Loucy (cell line): ENCODE data around the gene TTC9B.

Source experiments
- H2AFZ ChIP-seq: fragments of 200-600 bp; sonication (generic); 2 replicates; pipeline ENCODE4 v1.6.0; 2016; ENCODE audit warnings: antibody characterized with exemption, mild to moderate bottlenecking, low read length, moderate library complexity
- H3F3A ChIP-seq: fragments of 200-600 bp; 2 replicates; pipeline ENCODE4 v1.6.0; 2016; ENCODE audit warnings: antibody characterized with exemption, low read depth, mild to moderate bottlenecking
- H3K27me3 ChIP-seq: fragments of 200-600 bp; sonication (generic); 2 replicates; pipeline ENCODE4 v1.6.1; 2014; ENCODE audit warnings: low read length, mild to moderate bottlenecking; ENCODE audit not compliant: insufficient read depth, poor library complexity, severe bottlenecking
- H3K36me3 ChIP-seq: fragments of 200-600 bp; sonication (generic); 2 replicates; pipeline ENCODE4 v1.6.1; 2016; ENCODE audit warnings: low read length; ENCODE audit not compliant: insufficient read depth
- H3K4me1 ChIP-seq: fragments of 200-600 bp; sonication (generic); 2 replicates; pipeline ENCODE4 v1.5.1; 2014; ENCODE audit warnings: low read length, mild to moderate bottlenecking; ENCODE audit not compliant: insufficient read depth, poor library complexity, severe bottlenecking
- H3K4me2 ChIP-seq: fragments of 200-600 bp; sonication (generic); 2 replicates; pipeline ENCODE4 v1.6.0; 2014; ENCODE audit warnings: antibody characterized with exemption, low read length, low read depth, mild to moderate bottlenecking; ENCODE audit not compliant: poor library complexity, severe bottlenecking
- H3K4me3 ChIP-seq: fragments of 200-600 bp; sonication (generic); 2 replicates; pipeline ENCODE4 v1.5.1; 2014; ENCODE audit warnings: low read length, mild to moderate bottlenecking, mixed read lengths; ENCODE audit not compliant: poor library complexity, severe bottlenecking
- H3K79me2 ChIP-seq: fragments of 200-600 bp; sonication (generic); 2 replicates; pipeline ENCODE4 v1.6.1; 2014; ENCODE audit warnings: low read length; ENCODE audit not compliant: insufficient read depth
- H3K9ac ChIP-seq: fragments of 200-600 bp; sonication (generic); 2 replicates; pipeline ENCODE4 v1.6.0; 2014; ENCODE audit warnings: mild to moderate bottlenecking, low read depth, low read length, moderate library complexity; ENCODE audit not compliant: poor library complexity, severe bottlenecking
- H3K9me2 ChIP-seq: fragments of 200-600 bp; sonication (generic); replicated peaks from 2 replicates; pipeline ENCODE4 v1.6.1; 2016; ENCODE audit warnings: low read depth, low read length, mixed read lengths
- H3K9me3 ChIP-seq: fragments of 200-600 bp; sonication (generic); 2 replicates; pipeline ENCODE4 v1.6.1; 2014; ENCODE audit warnings: mild to moderate bottlenecking, antibody characterized with exemption, low read length, low read depth; ENCODE audit not compliant: insufficient read depth
- H4K20me1 ChIP-seq: fragments of 200-600 bp; sonication (generic); 2 replicates; pipeline ENCODE4 v1.6.0; 2014; ENCODE audit warnings: antibody characterized with exemption, low read length, mild to moderate bottlenecking; ENCODE audit not compliant: insufficient read depth, poor library complexity, severe bottlenecking
- EZH2phosphoT487 ChIP-seq: fragments of 200-600 bp; IDR thresholded peaks from 2 replicates; pipeline ENCODE4 v1.6.1; 2018; ENCODE audit warnings: antibody characterized with exemption, mild to moderate bottlenecking, moderate library complexity, borderline replicate concordance
- TF ChIP-seq, protein P1 (sequence below): fragments of 200-600 bp; sonication (generic); conservative IDR thresholded peaks from 2 replicates; pipeline ENCODE4 v1.5.1; 2014; ENCODE audit warnings: mild to moderate bottlenecking, antibody characterized with exemption, low read length

TTC9B gene

DNA sequence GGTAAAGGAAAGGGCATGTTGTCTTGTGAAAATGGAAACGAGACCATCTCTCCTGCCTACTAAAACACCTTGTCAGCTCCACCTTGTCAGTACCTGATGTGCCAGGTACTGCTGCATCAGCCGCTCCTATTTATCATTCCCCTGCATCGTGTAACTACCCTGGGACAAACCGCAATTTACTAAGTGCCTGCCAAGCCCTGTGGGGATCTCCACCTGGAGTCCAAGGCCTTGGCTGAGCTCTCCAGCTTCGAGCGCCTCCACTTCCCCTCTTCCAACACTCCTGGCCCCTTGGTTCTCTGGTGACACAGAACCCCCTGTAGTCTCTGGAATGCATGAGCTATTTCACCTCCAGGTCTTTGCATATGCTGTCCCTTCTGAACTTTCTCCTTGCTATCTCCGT lies 34.2 kb upstream of the TTC9B start:
- H3K27me3 ChIP-seq: no peaks in the 10 kb centered on the region
- no peak overlapping the region for H2AFZ ChIP-seq
- no peak overlapping the region for H3K4me3 ChIP-seq
- H3K4me1 ChIP-seq: no peaks in the 10 kb centered on the region
- H3K9me2 ChIP-seq: no peaks in the 10 kb centered on the region
- H3K36me3 ChIP-seq: peaks cover 70% of the 10 kb centered on the region; the same call in 1 of the 2 replicates
- H3K9ac ChIP-seq: no peak overlapping the region
- H3K9me3 ChIP-seq: no peaks in the 10 kb centered on the region
- peaks cover 19% of the 10 kb centered on the region; the same call in 1 of the 2 replicates for H3K79me2 ChIP-seq
- no peaks in the 10 kb centered on the region for H4K20me1 ChIP-seq
- H3F3A ChIP-seq: no peaks in the 10 kb centered on the region
- H3K4me2 ChIP-seq: no peak overlapping the region
- no peak for TF ChIP-seq EZH2phosphoT487
- TF ChIP-seq, protein P1, sequence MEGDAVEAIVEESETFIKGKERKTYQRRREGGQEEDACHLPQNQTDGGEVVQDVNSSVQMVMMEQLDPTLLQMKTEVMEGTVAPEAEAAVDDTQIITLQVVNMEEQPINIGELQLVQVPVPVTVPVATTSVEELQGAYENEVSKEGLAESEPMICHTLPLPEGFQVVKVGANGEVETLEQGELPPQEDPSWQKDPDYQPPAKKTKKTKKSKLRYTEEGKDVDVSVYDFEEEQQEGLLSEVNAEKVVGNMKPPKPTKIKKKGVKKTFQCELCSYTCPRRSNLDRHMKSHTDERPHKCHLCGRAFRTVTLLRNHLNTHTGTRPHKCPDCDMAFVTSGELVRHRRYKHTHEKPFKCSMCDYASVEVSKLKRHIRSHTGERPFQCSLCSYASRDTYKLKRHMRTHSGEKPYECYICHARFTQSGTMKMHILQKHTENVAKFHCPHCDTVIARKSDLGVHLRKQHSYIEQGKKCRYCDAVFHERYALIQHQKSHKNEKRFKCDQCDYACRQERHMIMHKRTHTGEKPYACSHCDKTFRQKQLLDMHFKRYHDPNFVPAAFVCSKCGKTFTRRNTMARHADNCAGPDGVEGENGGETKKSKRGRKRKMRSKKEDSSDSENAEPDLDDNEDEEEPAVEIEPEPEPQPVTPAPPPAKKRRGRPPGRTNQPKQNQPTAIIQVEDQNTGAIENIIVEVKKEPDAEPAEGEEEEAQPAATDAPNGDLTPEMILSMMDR: no peak

- peaks cover 70% of the 10 kb centered on the region; the same call in 1 of the 2 replicates for H3K36me3 ChIP-seq
- no peaks in the 10 kb centered on the region for H3F3A ChIP-seq
- H3K4me2 ChIP-seq: no peak overlapping the region
- H2AFZ ChIP-seq: no peak overlapping the region
- H3K27me3 ChIP-seq: no peaks in the 10 kb centered on the region
- no peak overlapping the region for H3K9ac ChIP-seq
- no peaks in the 10 kb centered on the region for H3K9me3 ChIP-seq
- H3K4me1 ChIP-seq: no peaks in the 10 kb centered on the region
- H3K79me2 ChIP-seq: peaks cover 17% of the 10 kb centered on the region; the same call in 1 of the 2 replicates
- no peaks in the 10 kb centered on the region for H3K9me2 ChIP-seq
- TF ChIP-seq, protein P1: no peak
- no peak for TF ChIP-seq EZH2phosphoT487
- H3K4me3 ChIP-seq: no peak overlapping the region
- no peaks in the 10 kb centered on the region for H4K20me1 ChIP-seq
These were observed 33.8 kb upstream of the TTC9B start for GRCh38 chr19:40251991-40252390.

GRCh38 chr19:40251244-40251643 lies 33.1 kb upstream of the TTC9B start:
- H3K79me2 ChIP-seq: peaks cover 13% of the 10 kb centered on the region; the same call in 1 of the 2 replicates
- H3K9me2 ChIP-seq: no peaks in the 10 kb centered on the region
- H3K9me3 ChIP-seq: no peaks in the 10 kb centered on the region
- H2AFZ ChIP-seq: no peak overlapping the region
- no peaks in the 10 kb centered on the region for H3K27me3 ChIP-seq
- H3F3A ChIP-seq: no peaks in the 10 kb centered on the region
- H3K9ac ChIP-seq: no peak overlapping the region
- H3K36me3 ChIP-seq: peaks cover 64% of the 10 kb centered on the region; the same call in 1 of the 2 replicates
- H3K4me3 ChIP-seq: no peak overlapping the region
- no peak overlapping the region for H3K4me2 ChIP-seq
- TF ChIP-seq, protein P1: no peak
- TF ChIP-seq EZH2phosphoT487: no peak
- no peaks in the 10 kb centered on the region for H4K20me1 ChIP-seq
- H3K4me1 ChIP-seq: no peaks in the 10 kb centered on the region
